GM12878 (cell line): Measurements from ENCODE around the gene RDH16. TPM values are rescaled to one million over a fixed set of nuclear protein-coding genes. Genes with fewer than 3 reads are reported as not detected.
A peak's percentile ranks its signal among the peaks of the same experiment; 100 is the strongest.

ENCODE experiments used
- ATF2 ChIP-seq: IDR thresholded peaks from 2 replicates; pipeline ENCODE4 v1.6.1; 2012; ENCODE audit warnings: low read length, inconsistent platforms
- BACH1 ChIP-seq: fragments of 450-650 bp; IDR thresholded peaks from 2 replicates; pipeline ENCODE4 v1.6.1; 2017; ENCODE audit warnings: mild to moderate bottlenecking, borderline replicate concordance
- BCLAF1 ChIP-seq: fragments of 450-650 bp; IDR thresholded peaks from 2 replicates; pipeline ENCODE4 v1.6.1; 2017; ENCODE audit warnings: antibody characterized with exemption, mild to moderate bottlenecking, moderate library complexity
- BRCA1 ChIP-seq: IDR thresholded peaks from 2 replicates; pipeline ENCODE4 v1.6.1; 2011; ENCODE audit warnings: low read depth, low read length, improper control_type of control experiment
- HCFC1 ChIP-seq: fragments of 150-350 bp; IDR thresholded peaks from 2 replicates; pipeline ENCODE4 v1.6.1; 2014; ENCODE audit warnings: low read length
- HDGF ChIP-seq: fragments of 450-650 bp; IDR thresholded peaks from 2 replicates; pipeline ENCODE4 v1.6.1; 2016; ENCODE audit warnings: antibody characterized with exemption
- HSF1 ChIP-seq: fragments of 150-350 bp; IDR thresholded peaks from 2 replicates; pipeline ENCODE4 v1.6.1; 2014; ENCODE audit warnings: mild to moderate bottlenecking, low read depth, low read length
- LARP7 ChIP-seq: fragments of 450-650 bp; IDR thresholded peaks from 2 replicates; pipeline ENCODE4 v1.6.1; 2017; ENCODE audit warnings: mild to moderate bottlenecking
- MXI1 ChIP-seq: fragments of 150-350 bp; IDR thresholded peaks from 2 replicates; pipeline ENCODE4 v1.6.1; 2011; ENCODE audit warnings: low read depth, mild to moderate bottlenecking, inconsistent platforms, low read length, improper control_type of control experiment
- NR2C1 ChIP-seq: fragments of 450-650 bp; IDR thresholded peaks from 2 replicates; pipeline ENCODE4 v1.6.1; 2017; ENCODE audit warnings: antibody characterized with exemption, mild to moderate bottlenecking, moderate library complexity
- PKNOX1 ChIP-seq: fragments of 450-650 bp; IDR thresholded peaks from 2 replicates; pipeline ENCODE4 v1.6.1; 2016; ENCODE audit warnings: mild to moderate bottlenecking
- PML ChIP-seq: IDR thresholded peaks from 2 replicates; pipeline ENCODE4 v1.6.1; 2012; ENCODE audit warnings: low read length, inconsistent platforms
- POLR2AphosphoS5 ChIP-seq: IDR thresholded peaks from 2 replicates; pipeline ENCODE4 v1.6.1; 2011; ENCODE audit warnings: mild to moderate bottlenecking, low read length, inconsistent platforms
- RB1 ChIP-seq: fragments of 450-650 bp; formaldehyde crosslinking; IDR thresholded peaks from 2 replicates; pipeline ENCODE4 v1.6.1; 2017; ENCODE audit warnings: mild to moderate bottlenecking, borderline replicate concordance
- RFX5 ChIP-seq: IDR thresholded peaks from 2 replicates; pipeline ENCODE4 v1.6.1; 2011; ENCODE audit warnings: low read depth, low read length, improper control_type of control experiment
- SRF ChIP-seq, 2 experiments: IDR thresholded peaks; 2 replicates each; pipeline ENCODE4 v1.6.1; 2011; ENCODE audit warnings: low read depth in 2 of 2, low read length in 2 of 2, mild to moderate bottlenecking in 1 of 2, moderate library complexity in 1 of 2
- ZNF274 ChIP-seq: IDR thresholded peaks from one replicate; pipeline ENCODE4 v1.8.0; 2011; ENCODE audit not compliant: insufficient read length, insufficient read depth
- ZNF592 ChIP-seq: fragments of 450-650 bp; IDR thresholded peaks from 2 replicates; pipeline ENCODE4 v1.6.1; 2017; ENCODE audit warnings: mild to moderate bottlenecking, moderate library complexity
- ZZZ3 ChIP-seq: IDR thresholded peaks from 2 replicates; pipeline ENCODE4 v1.6.1; 2011; ENCODE audit warnings: low read depth; ENCODE audit not compliant: control insufficient read depth, insufficient read length
- polyA plus RNA-seq, 11 experiments: library from polyadenylated mRNA; depleted of rRNA in 4 of 11; unstranded in 6 of 11; stranded (reverse) in 5 of 11; fragments of >200 nt; fragmentation: Nextera tagmentation in 4 of 11; fragmentation: Illumina TruSeq in 1 of 11; extraction: Ambion mirVana in 4 of 11; extraction: Trizol in 1 of 11; gene quantifications; 1 replicate in 1 of 11; 2 replicates in 10 of 11; pipeline versions ENCODE4 v1.2.1 to v1.2.3, GENCODE V29; 2011 to 2016; ENCODE audit warnings: inconsistent platforms in 2 of 11, missing spikeins in 2 of 11, low read depth in 1 of 11
- total RNA-seq, 4 experiments: library from RNA; depleted of rRNA in 3 of 4; stranded (reverse); fragments of >200 nt in 3 of 4; fragmentation: Illumina TruSeq in 1 of 4; extraction: Trizol in 1 of 4; gene quantifications; 2 replicates each; pipeline versions ENCODE4 v1.2.1 to v1.2.3, GENCODE V29; 2013 to 2021

The RDH16 gene
- total and polyA plus RNA-seq, 10 of the 15 experiments (the other 5 are each of a cell fraction or from before 2014, with no cell fraction given), result 0.04 to 0.31 (median 0.06) TPM

- no peak for TF ChIP-seq ZNF592
- no peak for TF ChIP-seq BRCA1
- TF ChIP-seq ATF2, result no peak
- no peak for TF ChIP-seq RFX5
- TF ChIP-seq POLR2AphosphoS5, result peak; percentile 53; the same call in 1 of the 2 replicates
- TF ChIP-seq PKNOX1, result no peak
- no peak for TF ChIP-seq HSF1
- TF ChIP-seq ZZZ3, result no peak
- no peak for TF ChIP-seq MXI1
- no peak for TF ChIP-seq BCLAF1
- peak in 1 of 2 experiments; percentile 1; a peak in 1 of 4 replicates for TF ChIP-seq SRF (IDR thresholded peaks at IDR 0.05; ENCODE audit: low read depth in 2 of 2, low read length in 2 of 2)
- no peak for TF ChIP-seq PML
- TF ChIP-seq ZNF274, result no peak
- TF ChIP-seq HCFC1, result no peak
- no peak for TF ChIP-seq RB1
- TF ChIP-seq NR2C1, result peak; percentile 27; the same call in 1 of the 2 replicates
- peak; percentile 54; the same call in 1 of the 2 replicates for TF ChIP-seq BACH1
- no peak for TF ChIP-seq HDGF
- TF ChIP-seq LARP7, result 0 out of 2 replicates have a peak, but pooled peaks have one; percentile 63
Observed at GRCh38 chr12:57005980-57006808, 48.8 kb upstream of the RDH16 start, which contains the start of gene ZBTB39 (continued).
